OCI-LY3 (cell line): Measurements from ENCODE around the gene USP32.

Source experiments
- EZH2phosphoT487 ChIP-seq: fragments of 200-600 bp; shearing (Covaris generic); IDR thresholded peaks from 2 replicates; pipeline ENCODE4 v1.6.1; 2018; ENCODE audit warnings: antibody characterized with exemption, mixed run types, low read depth
- TF ChIP-seq, protein P1 (sequence below): fragments of 200-600, 300-600 bp; sonication (generic); IDR thresholded peaks from 2 replicates; pipeline ENCODE4 v1.5.1; 2014; ENCODE audit warnings: antibody characterized with exemption, low read length, low read depth

DNA sequence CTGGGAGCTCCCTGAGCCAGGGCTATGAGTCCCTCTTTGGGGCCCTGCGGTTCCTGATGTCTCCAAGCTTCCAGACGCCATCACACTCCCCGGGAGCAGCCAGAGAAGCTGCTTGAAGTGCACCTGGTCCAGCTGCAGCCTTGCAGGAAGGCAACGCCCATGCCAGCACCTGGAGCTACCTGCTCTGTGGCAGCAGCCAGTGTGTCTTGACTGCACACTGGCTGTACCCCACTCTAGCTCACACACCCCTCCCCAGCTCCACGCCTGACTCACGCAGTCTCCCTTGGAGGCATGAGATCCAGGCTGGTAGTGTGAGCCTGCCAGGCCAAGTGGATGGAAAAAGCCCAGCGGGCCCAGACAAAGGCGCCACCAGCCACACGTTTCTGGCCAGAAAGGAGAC is 63.3 kb downstream of the USP32 start:
- no peak for TF ChIP-seq EZH2phosphoT487
- TF ChIP-seq, protein P1, sequence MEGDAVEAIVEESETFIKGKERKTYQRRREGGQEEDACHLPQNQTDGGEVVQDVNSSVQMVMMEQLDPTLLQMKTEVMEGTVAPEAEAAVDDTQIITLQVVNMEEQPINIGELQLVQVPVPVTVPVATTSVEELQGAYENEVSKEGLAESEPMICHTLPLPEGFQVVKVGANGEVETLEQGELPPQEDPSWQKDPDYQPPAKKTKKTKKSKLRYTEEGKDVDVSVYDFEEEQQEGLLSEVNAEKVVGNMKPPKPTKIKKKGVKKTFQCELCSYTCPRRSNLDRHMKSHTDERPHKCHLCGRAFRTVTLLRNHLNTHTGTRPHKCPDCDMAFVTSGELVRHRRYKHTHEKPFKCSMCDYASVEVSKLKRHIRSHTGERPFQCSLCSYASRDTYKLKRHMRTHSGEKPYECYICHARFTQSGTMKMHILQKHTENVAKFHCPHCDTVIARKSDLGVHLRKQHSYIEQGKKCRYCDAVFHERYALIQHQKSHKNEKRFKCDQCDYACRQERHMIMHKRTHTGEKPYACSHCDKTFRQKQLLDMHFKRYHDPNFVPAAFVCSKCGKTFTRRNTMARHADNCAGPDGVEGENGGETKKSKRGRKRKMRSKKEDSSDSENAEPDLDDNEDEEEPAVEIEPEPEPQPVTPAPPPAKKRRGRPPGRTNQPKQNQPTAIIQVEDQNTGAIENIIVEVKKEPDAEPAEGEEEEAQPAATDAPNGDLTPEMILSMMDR, result no peak
